ENCODE results near the gene A1CF.

GRCh38 chr10:50894312-50894711 lies 8.9 kb upstream of the A1CF start:
- TF ChIP-seq CTCF (IDR thresholded peaks at IDR 0.05 in 8 of 11, conservative IDR thresholded peaks at IDR 0.05 in 3 of 11): no peak
- no peak for TF ChIP-seq POLR2A (IDR thresholded peaks at IDR 0.05)
